ENCODE results near the gene SLC1A4. TPM values are rescaled to one million over a fixed set of nuclear protein-coding genes. Genes with fewer than 3 reads are reported as not detected.

Gene SLC1A4
- total RNA-seq, 4 donors from 2014 or later, result 12.9 to 39.5 (median 29.0) TPM

GRCh38 chr2:64988420-64989125 lies 626 bp upstream of the SLC1A4 start:
- peak in 1 of 2 donors; percentile 57 for TF ChIP-seq CTCF (IDR thresholded peaks at IDR 0.05)
- peak in 1 of 2 donors; percentile 37 for TF ChIP-seq POLR2A (IDR thresholded peaks at IDR 0.05)
- TF ChIP-seq POLR2AphosphoS5 (IDR thresholded peaks at IDR 0.05), result no peak
- no peak for TF ChIP-seq EP300 (IDR thresholded peaks at IDR 0.05)
- WGBS, result 0% methylated on average over 4 of the region's 65 CpGs
- DNase-seq (ENCODE audit: low spot score in 2 of 2), result peak; percentile 68 to 80
- Histone ChIP-seq H3K4me1 (peaks cover 46% of the 10 kb centered on the region), H3K4me3 (peak overlapping the region; percentile 83), H3K9me3 (no peaks in the 10 kb centered on the region), H3K27me3 (no peaks in the 10 kb centered on the region), H3K27ac (peak overlapping the region; percentile 89), H3K36me3 (no peaks in the 10 kb centered on the region)

GRCh38 chr2:64989982-64990614 lies 899 bp downstream of the SLC1A4 start:
- Histone ChIP-seq H3K9me3 (no peaks in the 10 kb centered on the region), H3K27me3 (no peaks in the 10 kb centered on the region), H3K4me1 (peaks cover 46% of the 10 kb centered on the region), H3K4me3 (peak overlapping the region; percentile 83), H3K36me3 (no peaks in the 10 kb centered on the region), H3K27ac (no peak overlapping the region)
- 15% methylated on average over 29 of the region's 35 CpGs for WGBS
- peak in 1 of 2 donors; percentile 70 for DNase-seq (ENCODE audit: low spot score in 2 of 2)
- TF ChIP-seq CTCF (IDR thresholded peaks at IDR 0.05) (no peak), POLR2A (IDR thresholded peaks at IDR 0.05) (no peak), POLR2AphosphoS5 (IDR thresholded peaks at IDR 0.05) (no peak), EP300 (IDR thresholded peaks at IDR 0.05) (no peak)

- Histone ChIP-seq H3K4me3 (peak overlapping the region; percentile 83), H3K4me1 (peaks cover 46% of the 10 kb centered on the region)
Measured at GRCh38 chr2:64990876-64991275, 1.7 kb downstream of the SLC1A4 start.

GRCh38 chr2:64992218-64992617 lies 3.0 kb downstream of the SLC1A4 start:
- WGBS, result 79% methylated on average over 5 of the region's 5 CpGs
- DNase-seq (ENCODE audit: low spot score in 2 of 2), result no peak
- Histone ChIP-seq H3K4me3 (no peak overlapping the region), H3K27me3 (no peaks in the 10 kb centered on the region), H3K36me3 (no peaks in the 10 kb centered on the region), H3K27ac (no peak overlapping the region), H3K4me1 (peaks cover 42% of the 10 kb centered on the region), H3K9me3 (no peaks in the 10 kb centered on the region)
- no peak for TF ChIP-seq POLR2A (IDR thresholded peaks at IDR 0.05)
- TF ChIP-seq EP300 (IDR thresholded peaks at IDR 0.05), result no peak

More at GRCh38 chr2:64990876-64991275, 1.7 kb downstream of the SLC1A4 start:
- no peak for TF ChIP-seq POLR2A (IDR thresholded peaks at IDR 0.05)
- TF ChIP-seq POLR2AphosphoS5 (IDR thresholded peaks at IDR 0.05), result no peak
- no peak for TF ChIP-seq CTCF (IDR thresholded peaks at IDR 0.05)
- no peak for TF ChIP-seq EP300 (IDR thresholded peaks at IDR 0.05)
- Histone ChIP-seq H3K27me3 (no peaks in the 10 kb centered on the region), H3K27ac (no peak overlapping the region), H3K36me3 (no peaks in the 10 kb centered on the region), H3K9me3 (no peaks in the 10 kb centered on the region)
- no peak for DNase-seq (ENCODE audit: low spot score in 2 of 2)
- 47% methylated on average over 1 of the region's 1 CpG for WGBS

GRCh38 chr2:64992990-64993389 lies 3.8 kb downstream of the SLC1A4 start:
- H3K27ac ChIP-seq, result no peak overlapping the region
- no peaks in the 10 kb centered on the region for H3K27me3 ChIP-seq
- 75% methylated on average over 4 of the region's 4 CpGs for WGBS
- no peaks in the 10 kb centered on the region for H3K9me3 ChIP-seq
- no peaks in the 10 kb centered on the region for H3K36me3 ChIP-seq
- peaks cover 34% of the 10 kb centered on the region for H3K4me1 ChIP-seq
- TF ChIP-seq POLR2AphosphoS5 (IDR thresholded peaks at IDR 0.05) (no peak), EP300 (IDR thresholded peaks at IDR 0.05) (no peak), POLR2A (IDR thresholded peaks at IDR 0.05) (no peak), CTCF (IDR thresholded peaks at IDR 0.05) (no peak)
- H3K4me3 ChIP-seq, result no peak overlapping the region
- DNase-seq (ENCODE audit: low spot score in 2 of 2), result no peak
